ENCODE data around the gene CABCOCO1.

DNA sequence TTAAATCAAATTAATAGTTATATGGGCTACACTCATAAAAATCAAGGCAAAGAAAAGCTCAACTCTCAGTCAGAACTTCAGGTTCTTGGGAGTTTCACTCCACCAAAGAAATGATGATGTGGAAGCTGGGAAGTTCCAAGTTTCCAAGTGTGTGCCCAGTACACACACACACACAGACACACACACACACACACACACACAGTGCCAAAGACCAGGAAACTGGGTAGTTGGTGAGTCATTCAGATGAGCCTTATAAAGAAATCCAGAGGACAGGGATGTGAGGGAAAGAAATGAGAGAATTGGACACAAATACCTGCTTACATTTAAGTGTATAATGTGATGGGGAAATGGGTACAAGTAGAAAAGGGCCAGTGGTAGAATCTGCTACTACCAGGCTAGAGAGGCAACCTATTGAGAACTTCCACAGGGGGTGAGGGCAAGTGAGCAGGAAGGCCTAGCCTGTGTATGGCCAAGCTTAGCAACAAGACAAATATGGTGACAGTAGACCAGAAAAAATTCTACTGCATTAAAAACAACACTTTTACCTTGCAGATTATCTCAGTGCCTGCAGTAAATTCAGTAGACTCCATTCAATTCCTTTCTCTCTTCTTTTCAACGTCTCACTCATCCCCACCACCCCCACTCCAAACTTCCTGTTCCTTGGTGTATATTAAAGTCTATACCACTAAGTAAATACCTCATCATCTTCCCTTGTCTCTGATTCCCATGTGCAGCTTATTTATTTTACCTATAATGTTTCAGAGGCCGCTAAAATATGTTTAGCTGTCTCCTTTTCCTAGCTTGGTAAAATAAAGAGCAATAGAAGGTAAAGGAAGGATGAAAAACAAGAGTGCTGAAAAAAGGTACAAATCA is 95.0 kb downstream of the CABCOCO1 start:
- no peak for TF ChIP-seq POLR2A (IDR thresholded peaks at IDR 0.05)
- TF ChIP-seq CTCF (IDR thresholded peaks at IDR 0.05): no peak

Measured in heart left ventricle (tissue), 13 donors.